ENCODE results near the gene PMEL. TPM values are rescaled to one million over a fixed set of nuclear protein-coding genes. Genes with fewer than 3 reads are reported as not detected.

Gene PMEL
- total RNA-seq, 1 experiment from 2014 or later = 2.0 TPM

- no peak overlapping the region for H3K27ac ChIP-seq (ENCODE audit: low read length)
- no peaks in the 10 kb centered on the region for H3K9me3 ChIP-seq (ENCODE audit: low read length)
- H3F3A ChIP-seq (ENCODE audit: low read length, unreplicated experiment) = no peaks in the 10 kb centered on the region
- ChIA-PET POLR2A (ENCODE audit: unreplicated experiment) (no interaction called here), CTCF (interaction anchor here (0.7 to 1.9 kb wide), 4 partner anchors 9 to 201 kb away, joined by 4 to 28 read pairs (median 8); partner anchors contain the start of genes ORMDL2 and SARNP)
- no peaks in the 10 kb centered on the region for H4K20me1 ChIP-seq (ENCODE audit: low read length)
- DNase-seq = no peak
- intact Hi-C loops (cut with micrococcal nuclease) = no loop called here
- no TSS peak for BruUV-seq (replicated peaks)
- H3K79me2 ChIP-seq (ENCODE audit: low read length) = no peaks in the 10 kb centered on the region
- H3K9me2 ChIP-seq (replicated peaks; ENCODE audit: low read length) = no peaks in the 10 kb centered on the region
- 0 out of 2 replicates have a peak, but pooled peaks cover 6% of the 10 kb centered on the region for H3K36me3 ChIP-seq (ENCODE audit: low read depth, low read length)
- ATAC-seq = no peak
- H3K4me2 ChIP-seq (ENCODE audit: low read length) = no peak overlapping the region
- peaks cover 22% of the 10 kb centered on the region for H3K4me1 ChIP-seq (ENCODE audit: insufficient read depth, low read length)
- H3K9ac ChIP-seq (ENCODE audit: low read length) = no peak overlapping the region
- H3K4me3 ChIP-seq (ENCODE audit: low read length) = no peak overlapping the region
- TF ChIP-seq EZH2 (IDR thresholded peaks at IDR 0.05; ENCODE audit: low read length, unreplicated experiment) = no peak
- TF ChIP-seq CTCF (conservative IDR thresholded peaks at IDR 0.05; ENCODE audit: low read depth, low read length) = no peak
- no peak for TF ChIP-seq EZH2phosphoT487 (IDR thresholded peaks at IDR 0.05; ENCODE audit: borderline replicate concordance, low read length)
- H2AFZ ChIP-seq (ENCODE audit: low read length) = no peak overlapping the region
- H3K27me3 ChIP-seq (ENCODE audit: low read length) = no peaks in the 10 kb centered on the region
Measured at GRCh38 chr12:55938826-55939501, 26.9 kb downstream of the PMEL start.

DNA sequence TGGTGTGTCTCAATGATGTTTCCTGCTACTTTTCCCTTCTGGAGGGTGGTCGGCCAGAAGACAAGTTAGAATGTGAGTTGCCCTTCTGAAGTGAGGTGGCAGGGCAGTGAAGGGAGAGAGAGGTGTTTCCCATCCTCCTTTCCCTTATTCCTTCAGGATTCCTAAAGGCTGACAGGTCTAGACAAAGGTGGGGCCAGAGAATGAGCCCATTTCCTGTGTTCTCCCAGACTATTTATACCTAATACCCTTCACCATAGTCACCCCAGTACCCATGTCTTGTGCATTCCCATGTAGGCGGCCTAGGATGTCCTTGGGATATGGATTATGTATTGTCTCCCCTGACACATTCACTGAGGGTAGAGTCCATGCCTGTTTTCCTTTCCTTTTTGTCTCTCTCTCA lies 27.9 kb downstream of the PMEL start:
- Histone ChIP-seq H4K20me1 (ENCODE audit: low read length) (no peaks in the 10 kb centered on the region), H3K36me3 (ENCODE audit: low read depth, low read length) (0 out of 2 replicates have a peak, but pooled peaks cover 6% of the 10 kb centered on the region), H3K27ac (ENCODE audit: low read length) (no peak overlapping the region), H3K4me2 (ENCODE audit: low read length) (no peak overlapping the region), H3K27me3 (ENCODE audit: low read length) (no peaks in the 10 kb centered on the region), H2AFZ (ENCODE audit: low read length) (no peak overlapping the region), H3K9ac (ENCODE audit: low read length) (no peak overlapping the region), H3K4me1 (ENCODE audit: insufficient read depth, low read length) (peaks cover 31% of the 10 kb centered on the region), H3K79me2 (ENCODE audit: low read length) (no peaks in the 10 kb centered on the region), H3K4me3 (ENCODE audit: low read length) (no peak overlapping the region), H3K9me3 (ENCODE audit: low read length) (no peaks in the 10 kb centered on the region), H3K9me2 (replicated peaks; ENCODE audit: low read length) (no peaks in the 10 kb centered on the region), H3F3A (ENCODE audit: low read length, unreplicated experiment) (no peaks in the 10 kb centered on the region)
- ATAC-seq = no peak
- intact Hi-C loops (cut with micrococcal nuclease) = no loop called here
- no peak for TF ChIP-seq EZH2phosphoT487 (IDR thresholded peaks at IDR 0.05; ENCODE audit: borderline replicate concordance, low read length)
- TF ChIP-seq EZH2 (IDR thresholded peaks at IDR 0.05; ENCODE audit: low read length, unreplicated experiment) = no peak
- no peak for TF ChIP-seq CTCF (conservative IDR thresholded peaks at IDR 0.05; ENCODE audit: low read depth, low read length)
- DNase-seq = peak; percentile 44
- ChIA-PET POLR2A (ENCODE audit: unreplicated experiment) (no interaction called here), CTCF (no interaction called here)
- no TSS peak for BruUV-seq (replicated peaks)

- no peaks in the 10 kb centered on the region for H3K9me2 ChIP-seq (replicated peaks; ENCODE audit: low read length)
- H3K9me3 ChIP-seq (ENCODE audit: low read length) = no peaks in the 10 kb centered on the region
- no peaks in the 10 kb centered on the region for H3K79me2 ChIP-seq (ENCODE audit: low read length)
- peaks cover 47% of the 10 kb centered on the region for H3K4me1 ChIP-seq (ENCODE audit: insufficient read depth, low read length)
- ATAC-seq = no peak
- no peaks in the 10 kb centered on the region for H3F3A ChIP-seq (ENCODE audit: low read length, unreplicated experiment)
- H3K27ac ChIP-seq (ENCODE audit: low read length) = no peak overlapping the region
- no peaks in the 10 kb centered on the region for H3K27me3 ChIP-seq (ENCODE audit: low read length)
- H4K20me1 ChIP-seq (ENCODE audit: low read length) = no peaks in the 10 kb centered on the region
- TF ChIP-seq CTCF (conservative IDR thresholded peaks at IDR 0.05; ENCODE audit: low read depth, low read length) = no peak
- TF ChIP-seq EZH2 (IDR thresholded peaks at IDR 0.05; ENCODE audit: low read length, unreplicated experiment) = no peak
- TF ChIP-seq EZH2phosphoT487 (IDR thresholded peaks at IDR 0.05; ENCODE audit: borderline replicate concordance, low read length) = no peak
- H3K36me3 ChIP-seq (ENCODE audit: low read depth, low read length) = no peaks in the 10 kb centered on the region
- H3K9ac ChIP-seq (ENCODE audit: low read length) = no peak overlapping the region
- BruUV-seq (replicated peaks) = no TSS peak
- no peak for DNase-seq
- POLR2A ChIA-PET (ENCODE audit: unreplicated experiment) = no interaction called here
- intact Hi-C loops (cut with micrococcal nuclease) = no loop called here
- no peak overlapping the region for H2AFZ ChIP-seq (ENCODE audit: low read length)
- H3K4me3 ChIP-seq (ENCODE audit: low read length) = no peak overlapping the region
- H3K4me2 ChIP-seq (ENCODE audit: low read length) = no peak overlapping the region
- CTCF ChIA-PET = no interaction called here
Measured at GRCh38 chr12:55935738-55936151, 30.1 kb downstream of the PMEL start.

Data from PC-3 (cell line).